CD14-positive monocyte (primary cell): ENCODE data around the gene GZMA. TPM values are rescaled to one million over a fixed set of nuclear protein-coding genes. Genes with fewer than 3 reads are reported as not detected.

Experiments used
- DNase-seq, 3 donors: peaks; one replicate each; pipeline ENCODE4 v3.0.0-alpha.2; 2011 to 2022
- H2AFZ ChIP-seq: 2 replicates; pipeline ENCODE4 v1.6.0; 2012; ENCODE audit warnings: mild to moderate bottlenecking, low read depth, low read length, inconsistent platforms; ENCODE audit not compliant: insufficient read depth, poor library complexity, severe bottlenecking
- H3K27ac ChIP-seq, 2 donors: 1 replicate in 1 of 2; 2 replicates in 1 of 2; pipeline ENCODE4 v1.5.1; 2012 to 2013; ENCODE audit warnings: low read length in 2 of 2, control low read depth in 1 of 2, inconsistent platforms in 1 of 2, low read depth in 1 of 2, mild to moderate bottlenecking in 1 of 2
- H3K27me3 ChIP-seq, 2 donors: one replicate each; pipeline versions ENCODE4 v1.6.0 to v1.6.1; 2011 to 2013; ENCODE audit warnings: low read length in 2 of 2; ENCODE audit not compliant: control insufficient read depth in 2 of 2, insufficient read depth in 2 of 2
- H3K36me3 ChIP-seq, 2 donors: replicated peaks in 1 of 2; 1 replicate in 1 of 2; 2 replicates in 1 of 2; pipeline versions ENCODE4 v1.5.1 to v1.6.1; 2012 to 2013; ENCODE audit warnings: low read length in 2 of 2, control low read depth in 1 of 2, inconsistent platforms in 1 of 2, mild to moderate bottlenecking in 1 of 2; ENCODE audit not compliant: insufficient read depth in 2 of 2, control insufficient read depth in 1 of 2
- H3K4me1 ChIP-seq, 2 donors: 1 replicate in 1 of 2; 2 replicates in 1 of 2; pipeline versions ENCODE4 v1.5.1 to v1.6.1; 2012 to 2013; ENCODE audit warnings: low read length in 2 of 2, control low read depth in 1 of 2, inconsistent platforms in 1 of 2, mild to moderate bottlenecking in 1 of 2, moderate library complexity in 1 of 2; ENCODE audit not compliant: insufficient read depth in 2 of 2, control insufficient read depth in 1 of 2
- H3K4me2 ChIP-seq: replicated peaks from 2 replicates; pipeline ENCODE3; 2012; ENCODE audit warnings: low read length, moderate library complexity, mild to moderate bottlenecking; ENCODE audit not compliant: poor library complexity, severe bottlenecking; ENCODE audit errors: extremely low read depth
- H3K4me3 ChIP-seq, 3 experiments: fragments of 200-600 bp in 1 of 3; sonication (generic) in 1 of 3; replicated peaks in 1 of 3; 1 replicate in 2 of 3; 2 replicates in 1 of 3; pipeline ENCODE4 v1.5.1; 2011 to 2013; ENCODE audit warnings: low read length in 3 of 3, mild to moderate bottlenecking in 3 of 3, control low read depth in 2 of 3, low read depth in 2 of 3, inconsistent platforms in 1 of 3, moderate library complexity in 1 of 3
- H3K79me2 ChIP-seq: 2 replicates; pipeline ENCODE4 v1.6.0; 2012; ENCODE audit warnings: mild to moderate bottlenecking, control low read depth, inconsistent platforms, low read length, moderate library complexity; ENCODE audit not compliant: insufficient read depth
- H3K9ac ChIP-seq: 2 replicates; pipeline ENCODE4 v1.6.0; 2017; ENCODE audit warnings: low read length, mild to moderate bottlenecking; ENCODE audit not compliant: insufficient read depth, poor library complexity, severe bottlenecking
- H3K9me3 ChIP-seq, 2 donors: replicated peaks in 1 of 2; 1 replicate in 1 of 2; 2 replicates in 1 of 2; pipeline versions ENCODE4 v1.5.1 to v1.6.1; 2012 to 2013; ENCODE audit warnings: low read length in 2 of 2, control low read depth in 1 of 2; ENCODE audit not compliant: control insufficient read depth in 1 of 2, insufficient read depth in 1 of 2
- H4K20me1 ChIP-seq: 2 replicates; pipeline ENCODE4 v1.6.0; 2012; ENCODE audit warnings: mild to moderate bottlenecking, low read length, control low read depth, moderate library complexity; ENCODE audit not compliant: insufficient read depth
- H3K27ac Mint-ChIP-seq, 7 donors: one replicate each; pipeline ENCODE4 v1.8.0; 2020; ENCODE audit warnings: mild to moderate bottlenecking in 7 of 7, mixed read lengths in 7 of 7, moderate library complexity in 6 of 7, inconsistent platforms in 2 of 7
- H3K27me3 Mint-ChIP-seq, 3 donors: one replicate each; pipeline ENCODE4 v1.8.0; 2021 to 2022; ENCODE audit warnings: low read depth in 3 of 3, mild to moderate bottlenecking in 3 of 3, mixed read lengths in 3 of 3, moderate library complexity in 3 of 3, inconsistent platforms in 1 of 3
- H3K36me3 Mint-ChIP-seq, 2 donors: one replicate each; pipeline ENCODE4 v1.8.0; 2020; ENCODE audit warnings: mixed read lengths in 2 of 2, inconsistent platforms in 1 of 2, mild to moderate bottlenecking in 1 of 2
- H3K4me1 Mint-ChIP-seq: one replicate; pipeline ENCODE4 v1.8.0; 2020; ENCODE audit warnings: mild to moderate bottlenecking, mixed read lengths
- H3K4me3 Mint-ChIP-seq, 2 donors: one replicate each; pipeline ENCODE4 v1.8.0; 2020; ENCODE audit warnings: mild to moderate bottlenecking in 2 of 2, mixed read lengths in 2 of 2, moderate library complexity in 1 of 2
- H3K9me3 Mint-ChIP-seq, 7 donors: one replicate each; pipeline ENCODE4 v1.8.0; 2020 to 2022; ENCODE audit warnings: mixed read lengths in 7 of 7, mild to moderate bottlenecking in 6 of 7, moderate library complexity in 6 of 7, inconsistent platforms in 2 of 7
- CTCF ChIP-seq: fragments of 200-600 bp; IDR thresholded peaks from one replicate; pipeline ENCODE4 v1.8.0; 2022; ENCODE audit warnings: antibody characterized with exemption, mild to moderate bottlenecking
- WGBS: methylation state at CpG from one replicate; pipeline ENCODE4 v1.1.5; 2013; ENCODE audit warnings: missing lambda C conversion rate; ENCODE audit not compliant: insufficient coverage; 5-methylcytosine and 5-hydroxymethylcytosine counted together
- intact Hi-C, 2 donors: fragments of 100-400 bp; cut with micrococcal nuclease; formaldehyde crosslinking; loops; one replicate each; pipeline versions ENCODE4 v1.15.0 to v1.15.1; 2023
- polyA plus RNA-seq, 3 donors: library from polyadenylated mRNA; depleted of rRNA in 1 of 3; unstranded in 2 of 3; stranded (reverse) in 1 of 3; fragments of 300-500 nt in 2 of 3; fragments of >200 nt in 1 of 3; fragmentation: Illumina TruSeq in 2 of 3; gene quantifications; 1 replicate in 2 of 3; 2 replicates in 1 of 3; pipeline ENCODE4 v1.2.3, GENCODE V29; 2012 to 2021

The GZMA gene
- polyA plus RNA-seq, 3 donors = 2.3 to 2.6 TPM; not detected in 1

- H2AFZ ChIP-seq = no peak overlapping the region
- H3K79me2 ChIP-seq = no peaks in the 10 kb centered on the region
- no peak overlapping the region for H3K4me3 ChIP-seq
- H3K36me3 ChIP-seq = no peaks in the 10 kb centered on the region
- DNase-seq = no peak
- H3K27ac ChIP-seq = no peak overlapping the region
- Mint-ChIP-seq H3K4me3 (no peak overlapping the region), H3K27ac (no peak overlapping the region), H3K9me3 (peaks cover 0 to 2% (median 0%) of the 10 kb centered on the region in 7 donors), H3K36me3 (no peaks in the 10 kb centered on the region), H3K4me1 (no peaks in the 10 kb centered on the region), H3K27me3 (peaks cover 0 to 5% (median 2%) of the 10 kb centered on the region in 3 donors)
- no peaks in the 10 kb centered on the region for H3K27me3 ChIP-seq
- no peak for TF ChIP-seq CTCF
- H3K9ac ChIP-seq = no peak overlapping the region
- no peaks in the 10 kb centered on the region for H3K9me3 ChIP-seq
- H3K4me2 ChIP-seq = no peak overlapping the region
- H3K4me1 ChIP-seq = no peaks in the 10 kb centered on the region
- intact Hi-C loops = no loop called here
- no peaks in the 10 kb centered on the region for H4K20me1 ChIP-seq
- 100% methylated on average over 3 of the region's 3 CpGs for WGBS
These were observed 20.9 kb downstream of the GZMA start for GRCh38 chr5:55123365-55123764.

- intact Hi-C loops = no loop called here
- peaks cover under 1 to 5% (median 1%) of the 10 kb centered on the region in 3 donors for H3K27me3 Mint-ChIP-seq
- Histone ChIP-seq H3K36me3 (no peaks in the 10 kb centered on the region), H3K79me2 (no peaks in the 10 kb centered on the region), H3K4me2 (no peak overlapping the region), H3K9me3 (peaks cover 0 to 5% of the 10 kb centered on the region in 2 donors), H3K4me3 (no peak overlapping the region), H4K20me1 (no peaks in the 10 kb centered on the region), H3K4me1 (no peaks in the 10 kb centered on the region), H3K27me3 (no peaks in the 10 kb centered on the region), H3K9ac (no peak overlapping the region), H2AFZ (no peak overlapping the region), H3K27ac (no peak overlapping the region)
- no peak for TF ChIP-seq CTCF
- DNase-seq = no peak
- H3K36me3 Mint-ChIP-seq = no peaks in the 10 kb centered on the region
- no peak overlapping the region for H3K27ac Mint-ChIP-seq
- H3K4me1 Mint-ChIP-seq = no peaks in the 10 kb centered on the region
- 90% methylated on average over 2 of the region's 5 CpGs for WGBS
- peaks cover 4 to 12% (median 7%) of the 10 kb centered on the region in 7 donors for H3K9me3 Mint-ChIP-seq
- no peak overlapping the region for H3K4me3 Mint-ChIP-seq
These were observed 31.7 kb downstream of the GZMA start for GRCh38 chr5:55134053-55134722.
